Fibroblast of skin of back (primary cell): Measurements from ENCODE around the gene FERMT1.
"Not testable (repeated sequence)": the region's sequence is repeated elsewhere in the genome, so short reads cannot be mapped to it uniquely, and the experiment has no call there.

ENCODE experiments used
- DNase-seq: peaks from one replicate; pipeline ENCODE4 v3.0.0-alpha.2; 2013

FERMT1 gene

DNA sequence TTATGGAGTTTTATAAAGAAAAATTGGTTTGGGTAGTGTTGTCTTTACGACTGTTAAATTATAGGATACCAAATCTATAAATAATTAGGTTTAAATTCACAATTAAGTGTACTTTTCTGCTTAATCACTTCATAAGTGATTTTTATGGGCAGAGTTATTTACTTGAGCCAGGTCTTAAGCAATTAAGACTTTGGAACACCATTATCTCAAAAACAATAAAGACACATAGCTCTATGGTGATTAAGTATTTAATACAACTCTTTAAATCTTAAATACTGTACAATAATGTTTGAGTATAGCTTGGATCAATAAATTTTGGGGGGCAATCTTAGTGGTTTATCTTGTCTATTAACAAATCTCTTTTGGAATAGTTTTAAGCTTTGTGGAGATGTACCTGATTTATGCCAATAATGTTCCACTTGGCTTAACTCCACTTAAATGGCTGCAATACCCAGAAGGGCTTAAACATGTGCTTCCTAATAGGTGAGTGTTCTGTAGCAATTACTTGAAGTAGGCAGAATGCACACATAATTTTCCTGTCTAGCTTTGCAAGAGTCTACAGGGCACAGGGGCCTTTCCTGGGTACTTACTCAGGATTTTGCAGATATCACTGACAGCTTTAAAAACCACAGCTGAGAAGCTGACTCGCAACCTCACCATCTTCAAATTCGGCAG is 7.5 kb downstream of the FERMT1 start:
- no peak for DNase-seq

DNA sequence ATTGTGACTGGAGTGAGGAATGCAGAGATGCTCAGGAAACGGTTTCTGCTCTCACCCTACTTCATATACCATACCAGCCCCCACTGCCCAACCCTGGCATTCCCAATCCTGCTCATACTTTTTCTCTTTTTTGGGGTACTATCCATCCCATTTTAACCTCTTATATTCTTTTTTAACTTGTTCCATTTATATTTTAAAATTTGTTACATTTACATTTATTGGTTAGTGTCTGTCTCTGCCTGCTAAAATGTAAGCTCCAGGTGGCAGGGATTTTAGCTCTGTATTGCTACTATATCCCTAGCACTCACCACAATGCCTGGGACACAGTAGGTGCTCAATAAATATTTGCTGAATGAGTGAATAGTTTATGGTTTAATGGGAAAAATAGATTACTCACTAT is 8.1 kb downstream of the FERMT1 start:
- DNase-seq = no peak

DNA sequence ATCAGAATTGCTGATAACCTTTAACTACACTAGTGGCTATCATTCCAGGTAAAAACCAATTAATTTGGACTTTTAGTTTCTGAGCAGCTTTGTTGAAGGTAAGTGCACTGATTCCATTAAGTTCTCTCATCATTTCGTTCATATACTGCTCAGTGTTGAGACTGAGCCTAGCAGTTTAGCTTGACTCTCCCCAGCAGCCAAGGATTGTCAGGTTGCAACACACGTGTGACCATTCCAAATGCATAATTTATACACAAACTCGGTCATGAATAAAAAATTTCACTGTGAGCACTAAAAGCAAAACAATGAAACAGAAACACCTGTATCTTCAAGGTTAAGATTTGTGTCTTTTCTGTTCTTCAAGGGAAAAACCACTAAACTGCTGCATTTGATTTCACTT is 8.9 kb downstream of the FERMT1 start:
- no peak for DNase-seq

DNA sequence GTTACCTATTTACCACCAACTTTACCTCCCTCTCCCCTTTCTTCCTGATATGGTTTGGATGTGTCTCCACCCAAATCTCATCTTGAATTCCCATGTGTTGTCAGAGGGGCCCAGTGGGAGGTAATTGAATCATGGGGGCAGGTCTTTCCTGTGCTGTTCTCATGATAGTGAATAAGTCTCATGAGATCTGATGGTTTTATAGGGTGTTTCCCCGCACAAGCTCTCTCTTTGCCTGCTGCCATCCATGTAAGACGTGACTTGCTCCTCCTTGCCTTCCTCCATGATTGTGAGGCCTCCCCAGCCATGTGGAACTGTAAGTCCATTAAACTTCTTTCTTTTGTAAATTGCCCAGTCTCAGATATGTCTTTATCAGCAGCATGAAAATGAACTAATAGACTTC is 9.9 kb downstream of the FERMT1 start:
- not testable (repeated sequence) for DNase-seq

DNA sequence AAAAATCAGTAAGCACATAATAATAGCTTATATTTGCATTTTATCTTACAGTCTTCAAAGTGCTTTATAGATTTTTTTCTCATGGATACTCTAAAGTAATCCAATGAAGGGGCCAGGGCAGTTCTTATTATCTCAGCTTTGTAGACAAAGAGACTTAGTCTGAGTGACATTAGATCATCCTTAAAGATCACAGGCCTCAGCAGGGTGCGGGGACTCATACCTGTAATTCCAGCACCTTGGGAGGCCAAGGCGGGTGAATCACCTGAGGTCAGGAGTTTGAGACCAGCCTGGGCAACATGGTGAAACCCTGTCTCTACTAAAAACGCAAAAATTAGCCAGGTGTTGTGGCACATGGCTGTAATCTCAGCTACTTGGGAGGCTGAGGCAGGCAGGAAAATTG is 14.5 kb downstream of the FERMT1 start:
- no peak for DNase-seq

DNA sequence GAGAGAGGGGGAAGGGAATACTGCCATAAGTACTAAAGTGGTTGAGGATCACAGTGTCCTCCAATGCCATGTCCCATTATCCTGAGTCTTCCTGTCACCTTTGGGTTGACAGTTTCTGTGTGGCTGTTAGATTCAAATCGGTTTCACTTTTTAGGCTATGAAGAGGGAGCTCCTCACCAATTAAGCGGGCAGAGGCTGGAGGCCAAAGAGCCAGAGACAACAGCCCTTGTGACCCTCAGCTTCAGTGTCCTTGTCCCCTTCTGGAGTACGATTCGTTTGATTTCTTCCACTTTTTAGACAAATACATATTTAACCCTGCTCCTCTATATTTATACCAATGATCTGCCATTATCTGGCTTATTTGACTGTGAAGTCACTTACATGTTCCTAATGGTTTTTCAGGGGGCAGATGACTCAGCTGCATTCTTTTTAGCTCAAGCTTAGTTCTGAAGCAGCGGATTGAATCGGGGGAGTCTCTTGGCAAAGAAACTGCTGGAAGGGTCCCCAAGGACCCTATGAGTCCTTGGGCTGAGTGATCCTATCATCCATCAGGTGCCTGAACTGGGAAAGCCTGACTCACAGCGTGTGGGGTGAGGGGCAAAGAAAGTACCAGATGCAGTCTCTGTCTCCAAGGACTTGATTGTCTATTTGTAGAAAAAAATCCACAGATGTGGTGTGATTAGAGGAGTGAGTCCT is 18.2 kb downstream of the FERMT1 start:
- peak; percentile 44 for DNase-seq

DNA sequence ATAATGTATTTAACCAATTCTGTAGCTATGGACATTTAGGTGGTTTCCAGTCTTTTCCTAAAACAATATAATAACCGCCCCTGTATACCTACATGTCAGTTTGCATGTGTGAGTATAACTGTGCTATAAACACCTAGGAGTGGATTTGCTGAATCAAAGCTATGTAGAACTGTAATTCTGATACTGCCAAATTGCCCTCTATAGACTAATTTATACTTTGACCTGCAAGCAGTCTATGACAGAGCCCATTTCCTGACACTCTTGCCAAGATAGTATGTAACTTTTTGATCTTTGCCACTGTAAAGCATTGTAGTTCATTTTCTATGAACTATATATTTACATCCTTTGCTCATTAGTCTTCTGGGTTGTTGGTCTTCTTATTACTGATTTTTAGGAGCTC is 19.5 kb downstream of the FERMT1 start:
- DNase-seq = no peak

DNA sequence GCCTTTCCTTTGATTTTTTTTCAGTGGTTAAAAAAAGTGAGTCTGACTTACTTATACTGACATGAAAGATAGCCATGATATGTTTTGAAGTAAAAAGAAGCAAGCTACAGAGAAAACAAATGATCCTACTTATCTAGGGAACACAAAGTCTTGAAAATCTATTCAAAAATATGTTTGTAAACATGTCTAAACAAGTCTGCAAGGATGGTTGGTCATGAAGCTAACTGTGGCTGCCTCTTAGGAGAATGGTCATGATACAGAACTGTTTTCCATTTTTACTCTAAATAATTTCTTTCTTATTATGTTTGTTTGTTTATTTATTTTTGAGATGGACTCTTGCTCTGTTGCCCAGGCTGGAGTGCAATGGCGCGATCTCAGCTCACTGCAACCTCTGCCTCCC is 21.5 kb downstream of the FERMT1 start:
- no peak for DNase-seq

DNA sequence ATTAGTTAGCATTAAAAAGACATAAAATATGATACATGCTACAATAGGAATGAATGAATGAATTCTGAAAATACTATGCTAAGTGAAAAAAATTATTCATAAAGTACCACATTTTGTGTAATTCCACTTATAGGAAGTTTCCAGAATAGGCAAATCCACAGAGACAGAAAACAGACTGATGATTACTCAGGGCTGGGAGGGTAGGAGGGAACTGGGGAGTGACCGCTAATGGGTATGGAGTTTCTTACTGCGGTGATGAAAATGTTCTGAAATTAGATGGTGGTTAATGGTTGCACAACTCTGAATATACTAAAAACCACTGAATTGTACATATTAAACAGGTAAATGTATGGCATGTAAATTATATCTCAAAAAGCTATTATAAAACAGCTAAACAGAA is 22.6 kb downstream of the FERMT1 start:
- no peak for DNase-seq

DNA sequence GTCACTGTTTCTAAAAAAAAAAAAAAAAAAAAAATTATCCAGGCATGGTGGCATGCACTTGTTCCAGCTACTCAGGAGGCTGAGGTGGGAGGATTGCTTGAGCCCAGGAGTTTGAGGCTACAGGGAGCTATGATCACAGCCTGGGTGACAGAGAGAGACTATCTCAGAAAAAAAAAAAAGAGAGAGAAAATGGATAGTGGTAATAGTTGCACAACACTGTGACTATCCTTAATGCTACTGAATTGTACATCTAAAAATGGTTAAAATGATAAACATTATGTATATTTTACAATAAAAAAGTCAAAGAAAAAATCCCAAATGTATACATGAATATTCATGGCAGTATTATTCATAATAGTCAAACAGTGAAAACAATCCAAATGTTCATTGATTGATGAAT is 23.0 kb downstream of the FERMT1 start:
- no peak for DNase-seq

DNA sequence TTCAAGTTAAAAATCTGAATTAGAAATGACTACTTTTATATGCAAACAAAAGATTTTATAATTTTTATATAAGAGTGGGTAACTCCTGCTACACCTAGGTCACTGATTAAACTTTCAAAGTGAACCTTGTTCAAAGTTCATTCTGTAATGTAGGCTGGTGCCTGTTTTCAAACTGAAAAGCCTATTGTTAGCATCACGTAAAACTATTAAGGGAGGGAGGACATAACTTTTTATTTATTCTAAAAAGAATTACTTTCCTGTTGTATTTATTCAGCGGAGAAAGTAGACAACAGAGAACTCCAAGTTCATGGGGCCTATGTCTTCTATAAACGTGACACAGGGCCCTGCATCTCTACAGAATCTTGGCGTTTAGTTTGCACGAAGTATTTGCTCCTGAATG is 27.4 kb downstream of the FERMT1 start:
- DNase-seq = no peak

DNA sequence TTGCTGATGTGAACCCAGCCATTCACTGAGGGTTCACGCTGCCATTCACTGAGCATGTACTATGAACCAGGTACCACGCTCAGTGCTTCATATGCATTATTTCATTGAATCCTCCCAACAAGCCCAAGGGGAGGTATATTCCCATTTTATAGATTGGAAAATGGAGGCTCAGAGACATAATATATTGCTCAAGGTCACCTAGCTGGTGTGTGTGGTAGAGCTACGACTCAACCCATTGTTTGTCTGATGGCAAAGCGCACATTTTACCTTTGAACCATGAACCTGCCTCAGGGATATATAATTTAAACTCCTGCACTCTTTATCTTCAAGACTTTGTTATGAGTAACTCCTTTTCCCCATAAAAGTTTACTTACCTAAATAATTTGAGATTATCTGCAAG is 28.3 kb downstream of the FERMT1 start:
- DNase-seq = no peak

DNA sequence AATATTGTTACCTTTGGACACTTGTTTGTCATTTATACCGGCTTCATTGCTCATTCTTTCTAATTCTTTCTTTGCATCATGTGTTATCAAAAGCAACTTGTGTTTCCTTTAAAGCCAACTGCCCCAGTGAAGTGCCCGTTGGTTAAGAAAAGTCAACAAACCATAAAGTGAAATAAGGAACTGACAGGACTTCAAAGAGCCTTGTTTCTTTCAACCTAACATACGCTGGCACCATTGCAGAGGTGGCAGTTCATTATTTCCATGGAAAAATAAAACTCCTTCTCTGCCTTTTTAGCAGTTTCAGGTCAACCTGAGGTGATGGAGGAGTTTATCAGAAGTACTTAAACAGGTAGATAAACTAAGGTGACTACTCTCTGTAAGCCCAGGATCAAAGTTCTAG is 28.8 kb downstream of the FERMT1 start:
- no peak for DNase-seq

DNA sequence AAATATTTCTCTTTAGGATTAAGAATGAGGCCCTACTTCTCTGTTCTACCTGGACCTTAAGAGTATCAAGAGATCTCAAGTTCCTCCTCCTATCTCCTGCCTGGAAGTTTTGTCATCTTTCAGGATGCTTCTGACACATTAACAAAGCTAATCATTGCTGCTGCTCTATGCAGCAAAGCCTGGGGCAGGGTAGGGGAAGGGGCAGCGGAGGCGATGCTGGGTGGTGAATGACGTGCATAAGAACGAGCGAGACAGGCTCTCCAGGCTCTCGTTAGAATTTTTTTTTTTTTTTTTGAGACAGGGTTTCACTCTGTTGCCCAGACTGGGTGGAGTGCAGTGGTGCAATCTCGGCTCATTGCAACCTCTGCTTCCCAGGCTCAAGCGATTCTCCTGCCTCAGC is 31.2 kb downstream of the FERMT1 start:
- no peak for DNase-seq

DNA sequence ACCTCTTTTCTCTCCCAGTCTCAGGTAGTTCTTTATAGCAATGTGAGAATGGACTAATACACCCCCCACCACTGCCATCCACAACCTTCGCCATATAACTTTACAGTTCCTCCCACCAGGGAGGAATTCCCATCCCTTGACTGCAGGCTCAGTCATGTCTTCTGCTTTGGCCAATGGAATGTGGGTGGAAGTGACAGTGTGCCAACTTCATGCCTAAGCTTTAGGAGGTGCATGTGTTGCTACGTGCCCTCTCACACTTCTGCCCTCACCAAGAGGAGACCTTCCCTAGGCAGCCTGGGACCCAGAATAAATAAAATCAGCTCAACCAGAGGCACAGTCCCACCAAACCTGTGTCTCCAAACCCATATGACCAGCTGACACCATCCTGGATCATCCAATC is 36.0 kb downstream of the FERMT1 start:
- no peak for DNase-seq

DNA sequence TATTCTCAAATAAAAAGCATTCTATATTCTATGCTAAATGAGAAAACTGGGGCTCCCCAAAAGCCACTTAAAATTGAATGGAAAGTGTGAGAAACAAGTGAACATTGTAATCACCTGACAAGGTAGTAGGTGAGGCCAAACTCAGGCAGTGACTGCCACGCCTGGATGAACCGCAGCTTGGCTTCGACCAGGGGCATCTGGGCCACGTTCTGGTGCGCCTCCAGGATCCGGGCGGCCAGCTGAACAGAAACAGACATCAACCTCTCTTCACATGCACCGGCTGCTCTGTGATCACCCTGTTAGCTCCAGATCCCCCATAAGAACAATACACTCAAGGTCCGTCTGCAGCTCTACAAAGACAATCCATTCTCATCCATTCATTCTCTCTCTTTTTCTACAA is 38.9 kb downstream of the FERMT1 start:
- no peak for DNase-seq

DNA sequence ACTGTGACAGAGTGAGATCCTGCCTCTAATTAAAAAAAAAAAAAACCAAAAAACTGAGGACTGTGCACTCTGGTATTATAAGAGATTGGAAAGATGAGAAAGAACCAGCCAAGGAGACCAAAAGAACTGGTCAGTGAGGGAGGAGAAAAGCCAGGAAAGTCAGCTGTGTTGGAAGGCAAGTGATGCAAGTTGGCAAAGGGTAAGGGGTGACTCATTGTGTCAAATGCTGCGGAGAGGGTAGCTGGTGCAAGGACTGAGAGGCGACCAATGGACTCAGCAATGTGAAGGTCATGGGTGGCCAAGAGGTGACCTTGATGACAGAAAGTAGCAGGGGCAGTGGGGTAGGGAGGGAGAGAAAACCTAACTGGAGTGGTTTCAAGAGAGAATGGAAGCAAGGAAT is 41.6 kb downstream of the FERMT1 start:
- DNase-seq = no peak

DNA sequence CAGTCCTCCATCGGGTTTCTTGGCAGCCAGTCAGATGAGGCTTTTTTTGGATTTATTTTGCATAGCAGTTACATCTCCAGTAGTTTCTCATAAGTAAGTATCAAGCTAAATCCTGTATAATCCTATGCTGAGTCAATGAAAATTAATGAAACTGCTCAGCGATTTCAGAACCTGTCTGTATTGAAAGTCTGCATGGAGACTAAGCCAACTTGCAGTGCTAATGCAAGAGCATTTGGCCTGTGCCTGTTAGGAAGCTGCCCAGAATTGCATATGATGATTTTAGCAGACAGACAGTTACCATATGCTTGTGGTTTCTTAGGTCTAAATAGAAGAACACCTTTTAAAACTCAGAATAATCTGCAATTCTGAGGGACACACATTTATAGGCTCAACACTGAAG is 43.8 kb downstream of the FERMT1 start:
- no peak for DNase-seq

DNA sequence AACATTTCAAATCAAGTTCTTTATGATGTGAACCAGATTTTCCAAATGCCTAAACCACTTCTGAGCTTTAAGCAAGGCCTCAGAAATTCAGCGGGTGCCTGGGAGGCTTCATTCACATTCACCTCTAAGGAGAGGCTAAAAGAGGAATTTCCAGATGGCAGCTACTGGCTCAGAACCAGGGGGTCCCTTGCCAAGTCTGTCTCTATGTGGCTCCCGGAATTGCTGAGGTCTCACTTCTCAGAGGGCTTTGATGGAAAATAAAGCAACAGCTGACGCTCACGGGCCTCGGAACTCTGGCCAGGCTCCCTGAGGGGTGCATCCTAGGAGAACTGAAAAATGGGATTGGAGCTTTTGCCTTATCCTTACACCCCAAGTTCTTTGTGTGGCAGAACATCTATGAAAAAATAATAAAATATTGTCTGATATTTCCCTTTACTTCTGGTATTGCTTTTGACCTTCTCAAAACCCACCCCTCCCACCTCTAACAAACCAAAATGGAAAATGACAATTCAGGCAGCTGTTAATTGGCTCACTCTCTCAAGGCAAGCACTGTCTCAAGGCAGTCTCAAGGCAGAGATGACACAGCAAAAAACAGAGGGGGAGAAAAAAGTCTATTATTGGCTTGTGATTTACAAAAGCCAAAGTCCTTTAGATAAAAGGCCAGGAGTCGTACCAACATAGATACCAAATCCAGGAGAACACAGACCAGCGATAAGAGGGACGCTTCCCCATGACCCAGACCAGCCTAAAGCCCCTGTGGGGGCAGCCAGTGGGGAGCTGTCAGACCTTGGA is 47.2 kb downstream of the FERMT1 start:
- no peak for DNase-seq

DNA sequence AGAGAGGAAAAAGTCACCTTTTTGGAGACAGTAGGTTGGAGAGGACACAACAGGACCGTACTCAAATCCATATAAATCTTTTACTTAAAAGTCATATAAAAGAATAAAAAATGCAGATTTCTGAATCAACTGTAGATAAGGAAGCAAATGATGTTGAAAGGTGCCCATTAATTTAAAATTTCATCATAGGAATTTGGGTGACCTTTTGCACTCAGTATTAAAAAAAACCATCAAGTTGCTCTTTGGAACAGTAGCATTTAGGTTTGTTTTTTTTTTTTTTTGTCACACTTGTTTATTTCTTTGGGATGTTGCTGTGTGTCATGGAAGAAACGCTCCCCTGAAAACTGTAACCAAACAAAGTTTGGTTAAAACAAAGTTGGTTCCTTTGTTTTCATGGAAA is 48.0 kb downstream of the FERMT1 start:
- DNase-seq = no peak

DNA sequence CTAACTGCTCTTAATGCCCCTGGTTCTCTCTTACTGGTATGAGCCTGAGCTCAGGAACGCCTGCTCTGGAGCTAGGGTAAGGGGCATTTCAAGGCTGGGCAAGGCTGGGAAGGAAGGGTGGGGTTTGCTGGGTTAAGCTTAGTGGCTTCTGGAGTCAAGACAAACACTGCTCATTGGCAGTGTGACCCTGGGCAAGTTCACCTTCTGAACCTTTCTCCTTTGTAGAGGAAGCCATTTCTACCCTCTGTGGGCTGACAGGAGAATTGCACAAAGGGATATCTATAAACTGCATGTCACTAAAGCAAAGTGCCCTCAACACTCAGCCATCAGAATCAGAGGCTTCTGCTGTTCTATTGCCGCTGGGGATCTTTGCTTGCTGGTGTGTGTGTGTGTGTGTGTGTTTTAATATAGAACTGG is 48.7 kb downstream of the FERMT1 start:
- DNase-seq = no peak

DNA sequence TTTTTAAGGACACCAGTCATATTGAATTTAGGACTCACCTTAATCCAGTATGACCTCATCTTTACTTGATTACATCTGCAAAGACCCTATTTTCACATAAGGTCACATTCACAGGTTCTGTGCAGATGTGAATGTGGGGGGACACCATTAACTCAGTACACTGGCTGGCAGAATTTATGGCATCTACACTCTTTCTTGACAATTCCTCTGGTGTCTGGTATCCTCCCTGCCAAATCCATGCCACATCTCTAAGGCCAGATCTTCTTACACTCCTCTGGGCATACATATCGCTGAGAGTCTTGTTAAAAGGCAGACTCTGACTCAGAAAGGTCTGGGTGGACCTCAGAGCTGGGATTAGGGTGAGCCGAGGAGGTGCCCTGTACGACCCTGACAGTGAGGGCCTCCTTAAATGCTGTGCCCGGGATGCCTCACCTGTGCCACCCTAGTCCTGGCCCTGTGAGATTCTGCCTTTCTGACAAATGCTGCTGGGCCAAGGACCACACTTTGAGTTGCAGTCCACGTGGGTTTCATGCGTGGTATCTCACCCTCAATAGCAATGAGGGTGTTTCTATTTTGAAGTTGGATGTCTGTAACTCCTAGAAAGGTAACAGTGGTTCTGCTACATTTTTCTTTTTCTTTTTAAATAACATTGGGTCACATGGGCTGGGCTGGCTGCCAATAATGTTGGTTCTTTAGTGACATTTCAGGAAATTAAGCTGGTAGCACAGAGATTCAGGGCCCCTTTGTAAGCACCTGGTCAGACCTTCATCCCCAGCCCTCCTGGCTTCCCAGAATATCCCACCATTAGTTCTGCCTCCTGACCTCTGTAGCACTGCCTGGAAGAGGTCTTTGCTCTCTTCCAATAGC is 51.8 kb downstream of the FERMT1 start:
- DNase-seq = no peak

DNA sequence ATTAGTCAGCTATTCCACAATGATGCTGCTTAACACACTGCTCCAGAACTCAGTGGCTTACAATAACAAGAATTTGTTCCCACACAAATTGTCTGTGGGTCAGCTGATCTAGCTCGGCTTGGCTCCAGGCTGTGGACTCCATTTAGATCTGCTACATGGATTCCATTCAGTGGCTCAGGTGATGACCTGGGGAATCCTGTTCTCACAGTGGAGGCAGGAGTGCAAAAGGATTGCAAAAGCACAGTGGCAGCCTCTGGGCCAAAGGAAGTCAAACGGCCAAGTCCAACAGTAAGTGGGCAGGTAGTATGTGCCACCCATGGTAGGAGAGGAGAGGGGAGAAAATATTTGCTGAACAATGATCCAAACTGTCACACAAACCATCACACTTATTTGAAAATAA is 53.2 kb downstream of the FERMT1 start:
- no peak for DNase-seq
